T-helper 9 cell (primary cell): ENCODE measurements around the gene C5orf58.
A peak's percentile ranks its signal among the peaks of the same experiment; 100 is the strongest.

ENCODE experiments used
- DNase-seq: peaks from one replicate; pipeline ENCODE4 v3.0.0-alpha.2; 2020

The C5orf58 gene

DNA sequence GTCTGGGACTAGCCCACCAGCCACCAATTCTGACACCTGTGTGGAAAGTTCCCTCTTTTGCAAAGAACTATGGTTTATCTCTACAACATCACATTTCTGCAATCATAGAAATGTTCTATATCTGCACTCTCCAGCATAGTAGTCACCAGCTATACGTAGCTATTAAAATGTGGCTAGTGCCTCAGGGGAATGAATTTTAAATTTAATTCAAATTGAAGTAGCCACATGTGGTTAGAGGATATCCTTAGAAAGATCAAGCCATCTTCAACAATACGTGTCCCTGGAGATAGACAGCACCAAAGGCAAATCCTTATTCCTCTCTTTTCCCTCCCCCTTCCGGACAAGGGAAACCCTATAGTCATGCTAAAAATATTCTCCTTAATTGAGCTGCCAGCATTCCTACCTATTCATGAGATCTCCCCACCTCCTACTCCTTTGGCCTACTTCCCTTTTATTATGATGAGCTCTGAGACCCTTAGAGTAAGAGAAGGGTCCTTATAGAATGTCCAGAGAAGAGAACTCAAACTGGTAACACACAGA lies 53.7 kb downstream of the C5orf58 start:
- no peak for DNase-seq

DNA sequence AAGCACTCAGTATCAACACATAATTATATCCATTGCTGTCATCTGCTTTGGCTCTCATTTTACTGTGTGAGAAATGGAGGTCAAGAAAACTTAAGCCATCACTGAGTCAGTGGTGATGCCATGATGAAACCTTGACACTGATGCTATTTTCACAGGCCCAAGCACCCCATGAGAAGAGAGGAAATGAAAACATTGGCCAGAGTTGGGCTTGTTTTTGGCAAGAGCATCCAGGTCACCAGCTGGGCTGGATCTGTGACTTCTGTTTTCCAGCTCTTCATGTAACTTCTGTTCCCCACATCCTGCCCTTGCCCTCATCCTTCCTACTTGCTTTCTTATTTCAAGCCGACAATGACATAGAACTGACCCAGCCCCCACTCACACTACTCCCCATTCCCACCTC lies 54.7 kb downstream of the C5orf58 start:
- DNase-seq: no peak

DNA sequence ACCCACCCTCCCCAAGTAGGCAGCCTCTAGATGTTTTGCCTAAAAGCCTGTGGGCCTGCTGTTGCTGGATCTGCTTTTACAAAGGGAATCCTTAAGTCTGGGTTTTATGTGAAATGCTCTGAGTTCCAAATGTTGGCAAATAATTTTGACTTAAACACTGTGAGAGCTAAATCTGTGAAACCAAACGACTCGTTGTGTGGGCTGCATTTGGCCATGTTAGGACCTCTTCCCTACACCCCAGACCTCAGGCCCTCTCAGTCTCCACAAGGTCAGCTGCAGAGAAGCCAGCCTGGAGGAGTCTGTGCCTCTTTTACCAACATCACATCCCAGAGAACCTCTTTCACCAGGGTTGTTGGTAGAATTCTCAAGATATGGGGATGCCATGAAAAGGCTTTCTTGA lies 55.4 kb downstream of the C5orf58 start:
- DNase-seq: no peak

DNA sequence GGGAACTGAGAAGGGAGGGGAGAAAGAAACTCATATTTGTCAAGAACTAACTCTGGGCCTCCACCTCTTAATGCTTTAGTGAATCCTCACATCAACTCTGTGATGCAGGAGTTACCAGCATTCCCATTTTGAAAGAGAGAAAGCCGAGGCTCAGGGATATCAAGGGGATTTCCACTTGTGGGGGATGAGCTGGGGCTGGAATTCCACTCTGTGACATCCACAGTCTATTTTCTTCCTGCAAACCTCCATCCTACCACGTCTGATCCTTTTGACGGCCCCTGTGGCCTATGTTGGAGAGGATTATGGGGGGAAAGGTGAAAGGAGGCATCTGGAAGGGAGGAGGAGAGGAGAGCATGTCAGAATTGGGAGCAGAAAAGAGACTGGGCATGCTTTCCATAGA lies 55.8 kb downstream of the C5orf58 start:
- no peak for DNase-seq

DNA sequence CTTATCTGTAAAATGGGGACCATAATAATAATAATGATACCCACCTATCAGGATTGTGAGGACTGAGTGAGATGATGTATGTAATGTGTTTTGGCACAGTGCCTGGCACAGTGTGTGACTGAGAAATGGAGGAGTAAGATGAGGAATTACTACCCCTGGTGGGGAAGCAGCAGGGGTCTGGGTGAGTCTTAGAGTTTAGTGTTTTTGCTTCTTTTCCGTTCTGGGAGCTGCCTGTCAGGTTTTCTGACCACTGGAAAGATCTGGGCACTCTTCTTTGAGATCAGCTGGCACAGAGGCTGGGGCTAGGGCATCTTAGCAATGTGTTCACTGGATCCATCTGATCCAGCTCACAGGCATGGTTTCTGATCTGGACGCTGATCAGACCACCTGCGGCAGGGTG lies 56.3 kb downstream of the C5orf58 start:
- DNase-seq: no peak

DNA sequence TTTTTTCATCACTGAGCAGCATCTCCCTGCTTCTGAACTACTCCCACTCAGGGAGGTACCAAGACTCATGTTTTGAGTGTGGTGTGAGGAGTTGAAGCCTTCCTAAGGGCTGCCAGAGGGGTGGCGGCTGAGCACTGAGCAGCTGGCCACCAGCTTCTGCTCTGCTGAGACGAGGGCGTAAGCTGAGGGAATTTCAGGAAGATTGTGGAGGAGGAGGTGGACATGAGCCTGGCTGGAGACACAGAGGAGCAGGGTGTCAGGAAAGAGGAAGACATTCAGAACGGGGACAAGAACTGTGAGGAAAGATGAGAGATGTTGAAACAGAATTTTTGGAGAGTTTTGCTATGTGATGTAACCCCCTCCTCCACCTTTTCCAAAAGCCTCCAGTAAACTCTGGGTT lies 57.0 kb downstream of the C5orf58 start:
- no peak for DNase-seq

DNA sequence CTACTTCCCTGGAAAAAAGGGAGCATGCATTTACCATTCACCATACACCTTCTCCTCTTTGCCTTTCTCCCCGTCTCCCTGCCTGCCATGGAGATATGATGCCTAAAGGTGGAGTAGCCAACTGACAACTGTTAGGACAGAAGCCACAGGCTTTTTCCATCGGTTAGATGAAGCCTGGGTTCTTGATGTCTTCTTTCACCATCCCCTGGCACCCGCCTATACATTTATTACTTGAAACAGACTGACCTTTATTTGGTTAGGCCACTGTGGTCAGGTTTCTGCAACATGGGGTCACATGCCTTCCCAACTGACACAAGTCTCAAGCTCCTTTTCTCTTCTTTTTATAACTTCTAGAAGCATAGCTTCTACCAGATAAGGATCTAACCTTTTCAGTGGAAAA lies 57.7 kb downstream of the C5orf58 start:
- no peak for DNase-seq

DNA sequence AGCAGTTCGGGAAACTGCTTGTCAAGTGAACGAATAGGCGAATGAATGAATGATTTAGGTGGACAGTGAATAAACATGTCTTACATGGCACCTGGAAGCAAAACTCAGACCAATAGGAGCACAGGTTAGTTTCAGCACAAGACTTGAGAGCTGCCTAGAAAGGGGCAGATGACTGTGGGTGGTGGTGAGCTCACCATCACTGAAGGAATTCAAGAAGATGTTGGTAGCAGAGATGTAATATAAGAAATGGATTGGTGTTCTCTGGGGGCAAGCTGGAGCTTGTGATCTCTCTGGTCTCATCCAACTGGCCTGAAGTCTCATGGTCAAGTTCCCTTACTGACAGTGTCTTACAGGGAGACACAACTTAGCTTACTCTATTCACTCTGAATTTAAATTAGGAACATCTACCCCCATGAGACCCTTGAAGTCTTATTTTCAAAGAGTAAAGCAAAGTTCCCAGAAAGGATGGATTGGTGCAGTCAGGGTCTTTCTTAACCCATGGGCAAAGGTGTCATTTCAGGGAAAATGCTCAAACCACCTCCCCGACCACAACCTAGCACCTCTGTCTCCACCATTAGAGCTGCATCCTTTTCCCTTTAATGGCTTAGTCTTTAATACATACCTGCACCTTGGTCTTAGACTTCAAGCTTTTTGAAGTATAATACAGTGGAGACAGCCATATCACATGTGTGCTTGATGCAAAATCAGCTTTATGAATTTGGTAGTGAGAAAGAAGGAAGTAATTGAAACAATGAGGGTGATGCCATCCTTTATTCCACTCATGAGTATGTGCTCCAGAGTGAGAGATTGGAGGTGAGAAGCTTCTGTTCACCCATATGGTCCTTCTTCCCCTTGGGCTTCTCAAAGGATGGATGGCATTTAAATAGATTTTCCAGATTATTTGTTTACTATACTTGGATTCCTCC lies 59.7 kb downstream of the C5orf58 start:
- no peak for DNase-seq

DNA sequence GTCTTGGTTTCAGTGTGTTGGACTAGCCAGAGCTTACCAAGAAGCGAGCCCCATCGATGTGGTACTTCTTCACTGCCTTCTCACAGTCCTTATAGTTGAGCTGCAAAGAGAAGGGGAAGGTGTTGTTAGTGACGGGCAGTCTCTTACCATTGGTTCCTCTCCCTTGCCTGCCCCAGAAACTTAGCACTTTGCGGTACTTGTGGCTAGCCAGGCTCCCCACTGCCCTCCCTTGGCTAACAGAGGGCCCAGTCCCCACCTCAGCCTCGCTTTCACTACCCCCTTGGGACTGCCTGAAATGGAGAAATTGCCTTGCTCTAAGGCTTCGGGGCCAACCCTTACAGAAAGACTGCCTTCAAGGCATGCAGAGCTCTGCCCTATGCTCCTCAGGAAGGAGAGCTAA lies 60.5 kb downstream of the C5orf58 start:
- peak; percentile 36 for DNase-seq

DNA sequence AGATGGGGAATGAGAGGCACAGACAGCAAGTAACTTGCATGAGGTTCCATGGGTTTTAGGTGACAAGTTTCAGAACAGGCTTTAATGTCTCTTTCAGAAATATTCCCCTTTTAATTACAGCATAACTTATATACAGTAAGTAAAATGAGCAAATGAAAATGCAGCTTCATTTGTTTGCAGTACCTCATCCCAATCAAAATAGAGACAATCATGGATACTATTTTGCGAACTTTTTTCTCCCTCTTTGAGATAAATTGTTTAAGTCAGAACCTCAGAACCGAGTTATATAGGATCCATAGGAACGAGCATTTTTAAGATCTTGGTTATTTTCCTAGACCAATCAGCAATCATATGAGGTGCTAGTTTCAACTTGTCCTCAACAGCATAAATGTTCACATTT lies 61.3 kb downstream of the C5orf58 start:
- no peak for DNase-seq

DNA sequence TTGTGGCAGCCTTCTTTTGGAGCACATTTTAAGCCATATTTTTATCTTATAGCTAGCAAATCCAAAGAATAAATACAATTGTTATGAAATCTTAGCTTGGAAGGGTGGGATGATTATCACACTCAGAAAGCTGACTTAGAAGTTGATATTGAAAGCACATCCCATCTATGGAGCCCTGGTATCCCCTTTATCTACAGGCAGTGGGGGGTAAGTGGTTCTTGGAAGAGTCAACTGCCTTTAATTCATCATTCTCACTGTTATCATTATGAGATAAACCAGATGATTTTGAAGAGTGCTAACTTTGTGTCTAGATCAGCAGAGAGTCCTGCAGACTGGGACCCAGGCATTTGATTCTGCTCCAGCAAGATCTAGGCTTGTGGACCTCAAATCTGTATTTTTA lies 61.8 kb downstream of the C5orf58 start:
- DNase-seq: no peak
